GM12878 (cell line): ENCODE data around the gene TIGD1. TPM values are rescaled to one million over a fixed set of nuclear protein-coding genes. Genes with fewer than 3 reads are reported as not detected.

Experiments
- ATAC-seq: fragments of 200-7000 bp; cut with Tn5 transposase; 3 replicates; pipeline ENCODE4 v1.9.1; 2020; ENCODE audit warnings: mild to moderate bottlenecking, moderate library complexity
- BruUV-seq: library from RNA; stranded (reverse); fragments of 400-500 nt; replicated peaks from 2 replicates; lab custom pipeline; 2021; lab: Mats Ljungman, UMichigan
- CTCF ChIA-PET: fragments of 300-600 bp; sonication (Branson Sonifier 250); formaldehyde crosslinking; extraction: SDS; loops from one replicate; lab custom pipeline; 2021; ENCODE audit warnings: inconsistent platforms; lab: Yijun Ruan, JAX
- POLR2A ChIA-PET: fragments of 350-600 bp; formaldehyde crosslinking; extraction: SDS; loops from one replicate; lab custom pipeline; 2021; ENCODE audit warnings: inconsistent platforms; lab: Charles Lee
- RAD21 ChIA-PET: fragments of 300-600 bp; sonication (Branson Sonifier 250); formaldehyde crosslinking; loops from one replicate; lab custom pipeline; 2023; ENCODE audit warnings: antibody characterized with exemption; ENCODE audit not compliant: unreplicated experiment; lab: Charles Lee
- SMC1A ChIA-PET: fragments of 300-600 bp; sonication (Branson Sonifier 250); formaldehyde crosslinking; loops from one replicate; lab custom pipeline; 2023; ENCODE audit not compliant: unreplicated experiment, uncharacterized antibody; lab: Charles Lee
- DNase-seq: peaks from one replicate; pipeline ENCODE4 v3.0.0-alpha.2; 2011; ENCODE audit warnings: low read depth, low spot score
- FAIRE-seq: peaks from 3 replicates; lab custom pipeline; 2011; peaks lifted over from hg19 to GRCh38; lab: Jason Lieb, UNC
- H2AFZ ChIP-seq: 2 replicates; pipeline ENCODE4 v1.6.0; 2011; ENCODE audit warnings: low read depth, low read length, control low read depth; ENCODE audit not compliant: control insufficient read depth
- H3K27ac ChIP-seq: 2 replicates; pipeline ENCODE4 v1.5.1; 2011; ENCODE audit warnings: control low read depth; ENCODE audit not compliant: control insufficient read depth, insufficient read depth
- H3K27me3 ChIP-seq, 2 experiments: replicated peaks in 1 of 2; 2 replicates each; pipeline versions ENCODE4 v1.6.0 to v1.6.1; 2011; ENCODE audit warnings: low read length in 1 of 2; ENCODE audit not compliant: control insufficient read depth in 2 of 2, insufficient read depth in 2 of 2
- H3K36me3 ChIP-seq, 2 experiments: 2 replicates each; pipeline ENCODE4 v1.5.1; 2011; ENCODE audit warnings: low read length in 1 of 2; ENCODE audit not compliant: control insufficient read depth in 2 of 2, insufficient read depth in 2 of 2
- H3K4me1 ChIP-seq: 2 replicates; pipeline ENCODE4 v1.6.1; 2011; ENCODE audit warnings: mild to moderate bottlenecking, low read length, moderate library complexity, mixed read lengths; ENCODE audit not compliant: control insufficient read depth, insufficient read depth
- H3K4me2 ChIP-seq: 2 replicates; pipeline ENCODE4 v1.6.0; 2011; ENCODE audit warnings: control low read depth; ENCODE audit not compliant: control insufficient read depth, insufficient read depth
- H3K4me3 ChIP-seq: fragments of 200-600 bp; sonication (generic); 2 replicates; pipeline ENCODE4 v1.5.1; 2016
- H3K79me2 ChIP-seq: 2 replicates; pipeline ENCODE4 v1.6.0; 2011; ENCODE audit warnings: low read length; ENCODE audit not compliant: control insufficient read depth, insufficient read depth
- H3K9ac ChIP-seq: 2 replicates; pipeline ENCODE4 v1.8.0; 2011; ENCODE audit warnings: low read length, control low read depth, mixed read lengths; ENCODE audit not compliant: control insufficient read depth, insufficient read depth
- H3K9me3 ChIP-seq: replicated peaks from 3 replicates; pipeline ENCODE4 v1.5.1; 2011; ENCODE audit warnings: mild to moderate bottlenecking, low read length; ENCODE audit not compliant: control insufficient read depth, insufficient read depth
- H4K20me1 ChIP-seq: 2 replicates; pipeline ENCODE4 v1.6.0; 2011; ENCODE audit not compliant: control insufficient read depth, insufficient read depth
- FOS ChIP-seq: IDR thresholded peaks from 3 replicates; pipeline ENCODE4 v1.6.1; 2011; ENCODE audit warnings: borderline replicate concordance; ENCODE audit not compliant: insufficient read length; ENCODE audit errors: extremely low read depth
- IRF4 ChIP-seq: IDR thresholded peaks from 2 replicates; pipeline ENCODE4 v1.6.1; 2011; ENCODE audit warnings: low read depth, low read length
- LARP7 ChIP-seq: fragments of 450-650 bp; IDR thresholded peaks from 2 replicates; pipeline ENCODE4 v1.6.1; 2017; ENCODE audit warnings: mild to moderate bottlenecking
- MXI1 ChIP-seq: fragments of 150-350 bp; IDR thresholded peaks from 2 replicates; pipeline ENCODE4 v1.6.1; 2011; ENCODE audit warnings: low read depth, mild to moderate bottlenecking, inconsistent platforms, low read length, improper control_type of control experiment
- MYC ChIP-seq: IDR thresholded peaks from 2 replicates; pipeline ENCODE4 v1.6.1; 2011; ENCODE audit warnings: mild to moderate bottlenecking, low read length, moderate library complexity, inconsistent platforms; ENCODE audit not compliant: insufficient read depth, insufficient replicate concordance, insufficient read length, severe bottlenecking
- PAX5 ChIP-seq: IDR thresholded peaks from 2 replicates; pipeline ENCODE4 v1.6.1; 2011; ENCODE audit warnings: low read depth, low read length, borderline replicate concordance
- RELA ChIP-seq: fragments of 450-650 bp; IDR thresholded peaks from 2 replicates; pipeline ENCODE4 v1.8.0; 2014; ENCODE audit warnings: borderline replicate concordance; ENCODE audit not compliant: partially characterized antibody
- REST ChIP-seq: IDR thresholded peaks from 2 replicates; pipeline ENCODE4 v1.6.1; 2012; ENCODE audit warnings: mild to moderate bottlenecking, low read depth, low read length
- STAT3 ChIP-seq: IDR thresholded peaks from 2 replicates; pipeline ENCODE4 v1.6.1; 2011; ENCODE audit warnings: low read depth, low read length, improper control_type of control experiment
- USF1 ChIP-seq: IDR thresholded peaks from 2 replicates; pipeline ENCODE4 v1.6.1; 2011; ENCODE audit warnings: borderline replicate concordance, low read depth, mild to moderate bottlenecking, moderate library complexity, mixed read lengths, low read length; ENCODE audit not compliant: insufficient read depth; ENCODE audit errors: extremely low read length
- WGBS: methylation state at CpG from one replicate; pipeline ENCODE4 v1.1.6; 2016; ENCODE audit warnings: low lambda C conversion rate; ENCODE audit not compliant: insufficient replicate concordance, insufficient coverage; ENCODE audit errors: missing lambda C conversion rate; 5-methylcytosine and 5-hydroxymethylcytosine counted together
- in situ Hi-C: fragments of 300-500 bp; cut with MboI; formaldehyde crosslinking; loops from 9 replicates; pipeline ENCODE4 v1.14.3; 2018; ENCODE audit warnings: mixed read lengths
- intact Hi-C: fragments of 100-400 bp; cut with micrococcal nuclease; formaldehyde crosslinking; loops from one replicate; pipeline ENCODE4 v1.14.2; 2022; ENCODE audit not compliant: unreplicated experiment
- polyA plus RNA-seq, 11 experiments: library from polyadenylated mRNA; depleted of rRNA in 4 of 11; unstranded in 6 of 11; stranded (reverse) in 5 of 11; fragments of >200 nt; fragmentation: Nextera tagmentation in 4 of 11; fragmentation: Illumina TruSeq in 1 of 11; extraction: Ambion mirVana in 4 of 11; extraction: Trizol in 1 of 11; gene quantifications; 1 replicate in 1 of 11; 2 replicates in 10 of 11; pipeline versions ENCODE4 v1.2.1 to v1.2.3, GENCODE V29; 2011 to 2016; ENCODE audit warnings: inconsistent platforms in 2 of 11, missing spikeins in 2 of 11, low read depth in 1 of 11
- total RNA-seq, 4 experiments: library from RNA; depleted of rRNA in 3 of 4; stranded (reverse); fragments of >200 nt in 3 of 4; fragmentation: Illumina TruSeq in 1 of 4; extraction: Trizol in 1 of 4; gene quantifications; 2 replicates each; pipeline versions ENCODE4 v1.2.1 to v1.2.3, GENCODE V29; 2013 to 2021

TIGD1 gene
- total and polyA plus RNA-seq, 10 of the 15 experiments (the other 5 are each of a cell fraction or from before 2014, with no cell fraction given): 1.4 to 8.4 (median 5.6) TPM

GRCh38 chr2:232588031-232588430 is 37.7 kb upstream of the TIGD1 start:
- ChIA-PET CTCF (no interaction called here), SMC1A (no interaction called here), POLR2A (no interaction called here), RAD21 (no interaction called here)
- H3K36me3 ChIP-seq: 0 out of 4 replicates have a peak, but pooled peaks cover 0 to 4% of the 10 kb centered on the region in 2 experiments
- no peaks in the 10 kb centered on the region for H3K4me1 ChIP-seq
- no peaks in the 10 kb centered on the region for H3K79me2 ChIP-seq
- in situ Hi-C loops: no loop called here
- intact Hi-C loops: no loop called here
- no peak for TF ChIP-seq MYC
- no peak for TF ChIP-seq RELA
- no peak for TF ChIP-seq STAT3
- TF ChIP-seq IRF4: no peak
- TF ChIP-seq REST: no peak
- TF ChIP-seq LARP7: no peak
- no peak for TF ChIP-seq USF1
- no peak for TF ChIP-seq PAX5
- no peak for TF ChIP-seq MXI1
- TF ChIP-seq FOS: no peak
- no peak overlapping the region for H3K9ac ChIP-seq
- H3K4me2 ChIP-seq: no peak overlapping the region
- ATAC-seq (no peak), DNase-seq (no peak), FAIRE-seq (no peak)
- H3K27ac ChIP-seq: no peak overlapping the region
- H3K27me3 ChIP-seq: no peaks in the 10 kb centered on the region
- no TSS peak for BruUV-seq
- H3K9me3 ChIP-seq: no peaks in the 10 kb centered on the region
- 51% methylated on average over 8 of the region's 8 CpGs for WGBS
- no peak overlapping the region for H3K4me3 ChIP-seq
- no peaks in the 10 kb centered on the region for H4K20me1 ChIP-seq
- no peak overlapping the region for H2AFZ ChIP-seq
